ENCODE measurements around the gene TMED4. TPM values are rescaled to one million over a fixed set of nuclear protein-coding genes. Genes with fewer than 3 reads are reported as not detected.

The TMED4 gene
- total and polyA plus RNA-seq, 4 donors = 26.9 to 97.1 (median 46.9) TPM

Other genes starting within 250 kb of the TMED4 start
- gene NUDCD3, start 91.6 kb downstream of the TMED4 start, total RNA-seq = 10 to 100 TPM; 22.1 to 30.7 TPM
- gene NUDCD3, start 91.6 kb downstream of the TMED4 start, polyA plus RNA-seq = 10 to 100 TPM; 15.4 to 26.4 TPM
- gene NPC1L1, start 40.9 kb downstream of the TMED4 start, total RNA-seq = 10 to 100 TPM in 1 of 2 donors, 1 to 10 TPM in 1; 7.2 to 16.4 TPM
- gene NPC1L1, start 40.9 kb downstream of the TMED4 start, polyA plus RNA-seq = 10 to 100 TPM; 14.2 to 22.1 TPM
- 10 to 100 TPM; 24.3 to 42.1 TPM for gene DDX56, start 8.3 kb downstream of the TMED4 start, total RNA-seq
- 10 to 100 TPM; 31.1 to 32.6 TPM for gene DDX56, start 8.3 kb downstream of the TMED4 start, polyA plus RNA-seq
- gene OGDH, start 24.4 kb upstream of the TMED4 start, total RNA-seq = 10 to 100 TPM; 49.6 to 71.2 TPM
- 10 to 100 TPM; 10.8 to 32.8 TPM for gene OGDH, start 24.4 kb upstream of the TMED4 start, polyA plus RNA-seq
- 10 to 100 TPM in 1 of 2 donors, 1 to 10 TPM in 1; 4.4 to 11.0 TPM for gene ZMIZ2, start 166.6 kb upstream of the TMED4 start, total RNA-seq
- gene ZMIZ2, start 166.6 kb upstream of the TMED4 start, polyA plus RNA-seq = 10 to 100 TPM in 1 of 2 donors, 1 to 10 TPM in 1; 4.5 to 11.6 TPM
- 1,000 to 10,000 TPM in 1 of 2 donors, 100 to 1,000 TPM in 1; 834 to 1,873 TPM for gene PPIA, start 214.4 kb upstream of the TMED4 start, total RNA-seq
- 1,000 to 10,000 TPM; 1,362 to 1,437 TPM for gene PPIA, start 214.4 kb upstream of the TMED4 start, polyA plus RNA-seq